Liver (tissue), 9 donors: ENCODE data around the gene DNTT. TPM values are rescaled to one million over a fixed set of nuclear protein-coding genes. Genes with fewer than 3 reads are reported as not detected.
A peak's percentile ranks its signal among the peaks of the same experiment; 100 is the strongest.

Experiments used
- DNase-seq: peaks from one replicate; pipeline ENCODE4 v3.0.0-alpha.2; 2017; ENCODE audit warnings: low spot score
- H3K27ac ChIP-seq, 2 donors: one replicate each; pipeline ENCODE4 v1.7.0; 2013; ENCODE audit warnings: inconsistent platforms in 2 of 2, low read length in 2 of 2, control low read depth in 1 of 2, low read depth in 1 of 2, mild to moderate bottlenecking in 1 of 2
- H3K27me3 ChIP-seq, 4 donors: one replicate each; pipeline versions ENCODE4 v1.6.1 to v1.7.0; 2013; ENCODE audit warnings: low read length in 3 of 4, inconsistent platforms in 1 of 4, mild to moderate bottlenecking in 1 of 4, moderate library complexity in 1 of 4; ENCODE audit not compliant: control insufficient read depth in 4 of 4, insufficient read depth in 4 of 4
- H3K36me3 ChIP-seq, 4 donors: one replicate each; pipeline versions ENCODE4 v1.6.1 to v1.7.0; 2013; ENCODE audit warnings: low read length in 3 of 4, mild to moderate bottlenecking in 3 of 4, low read depth in 1 of 4, moderate library complexity in 1 of 4; ENCODE audit not compliant: control insufficient read depth in 4 of 4, insufficient read depth in 3 of 4
- H3K4me1 ChIP-seq, 4 donors: one replicate each; pipeline versions ENCODE4 v1.6.1 to v1.7.0; 2013; ENCODE audit warnings: low read length in 3 of 4, mild to moderate bottlenecking in 3 of 4, moderate library complexity in 1 of 4; ENCODE audit not compliant: control insufficient read depth in 4 of 4, insufficient read depth in 4 of 4
- H3K4me3 ChIP-seq, 3 donors: one replicate each; pipeline versions ENCODE4 v1.6.1 to v1.7.0; 2013; ENCODE audit warnings: low read length in 3 of 3, control low read depth in 1 of 3, low read depth in 1 of 3, mild to moderate bottlenecking in 1 of 3
- H3K9ac ChIP-seq, 2 donors: one replicate each; pipeline ENCODE4 v1.7.0; 2013; ENCODE audit warnings: low read length in 2 of 2, mild to moderate bottlenecking in 2 of 2, moderate library complexity in 2 of 2, control low read depth in 1 of 2, low read depth in 1 of 2
- H3K9me3 ChIP-seq, 4 donors: one replicate each; pipeline versions ENCODE4 v1.6.1 to v1.7.0; 2013; ENCODE audit warnings: low read length in 3 of 4; ENCODE audit not compliant: control insufficient read depth in 4 of 4
- FOXA2 ChIP-seq: IDR thresholded peaks from 2 replicates; pipeline ENCODE4 v1.6.1; 2016; ENCODE audit warnings: antibody characterized with exemption
- GABPA ChIP-seq, 2 donors: IDR thresholded peaks in 1 of 2; conservative IDR thresholded peaks in 1 of 2; 2 replicates each; pipeline ENCODE4 v1.6.1; 2016; ENCODE audit warnings: antibody characterized with exemption in 2 of 2, mild to moderate bottlenecking in 1 of 2, moderate library complexity in 1 of 2
- HNF4A ChIP-seq, 2 donors: conservative IDR thresholded peaks; 2 replicates each; pipeline ENCODE4 v1.6.1; 2016; ENCODE audit warnings: antibody characterized with exemption in 2 of 2, mild to moderate bottlenecking in 2 of 2
- HNF4G ChIP-seq: IDR thresholded peaks from 2 replicates; pipeline ENCODE4 v1.6.1; 2016; ENCODE audit warnings: antibody characterized with exemption
- JUND ChIP-seq, 2 donors: IDR thresholded peaks; 2 replicates each; pipeline ENCODE4 v1.6.1; 2016; ENCODE audit warnings: antibody characterized with exemption in 2 of 2
- NR2F2 ChIP-seq: IDR thresholded peaks from 2 replicates; pipeline ENCODE4 v1.6.1; 2016; ENCODE audit warnings: antibody characterized with exemption
- SP1 ChIP-seq: IDR thresholded peaks from 2 replicates; pipeline ENCODE4 v1.6.1; 2018; ENCODE audit warnings: antibody characterized with exemption, mild to moderate bottlenecking
- YY1 ChIP-seq: IDR thresholded peaks from 2 replicates; pipeline ENCODE4 v1.6.1; 2016; ENCODE audit warnings: antibody characterized with exemption, mild to moderate bottlenecking
- WGBS: extraction: QIAGEN DNeasy Blood & Tissue Kit; methylation state at CpG from one replicate; pipeline ENCODE4 v1.1.7; 2013; 5-methylcytosine and 5-hydroxymethylcytosine counted together
- polyA plus RNA-seq, 2 donors: library from polyadenylated mRNA; stranded (reverse) in 1 of 2; unstranded in 1 of 2; fragments of 200-250 nt in 1 of 2; fragments of >200 nt in 1 of 2; fragmentation: Nextera tagmentation in 1 of 2; extraction: Ambion mirVana in 1 of 2; gene quantifications; one replicate each; pipeline versions ENCODE4 v1.2.1 to v1.2.3, GENCODE V29; 2013 to 2015
- total RNA-seq, 2 donors: library from RNA; depleted of rRNA; stranded (reverse); fragments of >200 nt; gene quantifications; one replicate each; pipeline ENCODE4 v1.2.3, GENCODE V29; 2014
- TF ChIP-seq, protein P1 (sequence below): fragments of 150-350 bp; IDR thresholded peaks from 2 replicates; pipeline ENCODE4 v1.5.1; 2017; ENCODE audit warnings: improper control_type of control experiment, low read depth, low read length; ENCODE audit not compliant: missing input control
- TF ChIP-seq, protein P2 (sequence below): IDR thresholded peaks from 2 replicates; pipeline ENCODE4 v1.6.1; 2016; ENCODE audit warnings: antibody characterized with exemption
- TF ChIP-seq, protein P3 (sequence below): IDR thresholded peaks from 2 replicates; pipeline ENCODE4 v1.6.1; 2016; ENCODE audit warnings: antibody characterized with exemption
- TF ChIP-seq, protein P4 (sequence below): IDR thresholded peaks from 2 replicates; pipeline ENCODE4 v1.6.1; 2016; ENCODE audit warnings: antibody characterized with exemption
- donor health status: healthy.
- donor health status: healthy.
- donor health status: healthy.
- donor health status: healthy.
- donor health status: healthy.

DNTT gene
- total and polyA plus RNA-seq, 4 donors = 0.70 TPM; not detected in 3

DNA sequence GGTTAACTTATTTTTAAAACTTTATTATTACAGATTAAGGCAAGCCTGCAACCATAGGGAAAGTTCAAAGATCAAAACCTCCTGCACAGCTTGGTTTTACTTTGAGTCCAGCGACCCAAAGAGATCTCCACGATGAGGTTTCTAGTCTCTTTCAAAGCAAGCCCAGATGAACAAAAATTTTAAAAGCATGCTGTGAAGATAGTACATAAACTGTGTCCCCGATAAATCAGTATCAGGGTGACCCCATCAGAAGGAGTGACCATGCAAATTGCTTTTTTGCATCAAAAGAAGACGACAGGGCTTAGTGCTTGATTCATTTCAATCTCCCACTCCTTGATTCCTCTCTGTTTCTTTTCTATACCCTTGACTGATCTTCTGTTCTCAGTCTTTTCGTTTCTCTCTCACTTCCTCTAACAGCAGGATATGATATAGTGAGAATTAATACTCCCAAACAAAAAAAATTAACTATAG is 16.0 kb upstream of the DNTT start:
- no peaks in the 10 kb centered on the region for H3K27me3 ChIP-seq
- WGBS = 24% methylated on average over 5 of the region's 5 CpGs
- no peaks in the 10 kb centered on the region for H3K36me3 ChIP-seq
- peaks cover 7 to 39% (median 25%) of the 10 kb centered on the region in 4 donors for H3K4me1 ChIP-seq
- peak overlapping the region; percentile 30 to 56 for H3K9ac ChIP-seq
- DNase-seq = no peak
- no peak for TF ChIP-seq JUND (IDR thresholded peaks at IDR 0.05)
- peak; percentile 8 for TF ChIP-seq NR2F2
- H3K27ac ChIP-seq = peak overlapping the region; percentile 87 to 95
- no peaks in the 10 kb centered on the region for H3K9me3 ChIP-seq
- H3K4me3 ChIP-seq = peak overlapping the region in 2 of 3 donors; percentile 3 to 29

DNA sequence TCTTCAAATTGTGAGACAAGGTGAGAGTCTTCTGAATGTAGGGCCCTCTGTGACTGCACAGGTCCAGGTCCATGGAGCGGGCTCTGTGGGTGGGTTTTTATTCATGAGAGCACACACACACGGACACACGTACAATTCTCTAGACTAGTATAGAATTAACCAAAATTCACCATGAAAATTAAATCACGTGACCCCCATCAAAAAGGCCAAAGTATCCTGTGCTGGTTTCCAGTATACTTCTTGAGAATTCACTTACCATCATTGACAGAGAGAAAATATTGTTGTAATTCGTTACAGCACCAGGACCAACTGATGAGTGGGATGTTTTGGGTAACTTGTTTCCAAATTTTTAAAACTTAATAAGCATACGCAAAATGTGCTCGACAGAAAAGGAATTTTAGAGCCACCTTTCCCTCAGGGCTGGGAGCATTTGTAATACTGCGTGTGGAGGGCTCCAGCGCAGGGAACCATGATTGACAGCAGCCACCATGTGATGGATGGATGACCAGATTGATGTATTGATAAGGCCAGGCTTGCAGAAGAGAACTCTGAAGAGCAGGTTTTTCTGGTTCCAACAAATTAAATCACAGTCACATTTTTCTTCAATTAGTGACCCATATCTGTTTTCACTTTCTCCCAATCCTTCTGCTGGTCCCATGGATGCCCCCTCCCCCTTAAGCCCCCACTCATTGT is 14.9 kb upstream of the DNTT start:
- no peak overlapping the region for H3K4me3 ChIP-seq
- H3K4me1 ChIP-seq = peaks cover 7 to 37% (median 22%) of the 10 kb centered on the region in 4 donors
- WGBS = 95% methylated on average over 9 of the region's 9 CpGs
- no peak for DNase-seq
- H3K9me3 ChIP-seq = no peaks in the 10 kb centered on the region
- TF ChIP-seq FOXA2 (no peak), YY1 (no peak), JUND (IDR thresholded peaks at IDR 0.05) (no peak), HNF4A (conservative IDR thresholded peaks at IDR 0.05) (no peak), GABPA (IDR thresholded peaks at IDR 0.05 in 1 of 2, conservative IDR thresholded peaks at IDR 0.05 in 1 of 2) (no peak), SP1 (no peak), HNF4G (no peak), NR2F2 (no peak)
- TF ChIP-seq, protein P1, sequence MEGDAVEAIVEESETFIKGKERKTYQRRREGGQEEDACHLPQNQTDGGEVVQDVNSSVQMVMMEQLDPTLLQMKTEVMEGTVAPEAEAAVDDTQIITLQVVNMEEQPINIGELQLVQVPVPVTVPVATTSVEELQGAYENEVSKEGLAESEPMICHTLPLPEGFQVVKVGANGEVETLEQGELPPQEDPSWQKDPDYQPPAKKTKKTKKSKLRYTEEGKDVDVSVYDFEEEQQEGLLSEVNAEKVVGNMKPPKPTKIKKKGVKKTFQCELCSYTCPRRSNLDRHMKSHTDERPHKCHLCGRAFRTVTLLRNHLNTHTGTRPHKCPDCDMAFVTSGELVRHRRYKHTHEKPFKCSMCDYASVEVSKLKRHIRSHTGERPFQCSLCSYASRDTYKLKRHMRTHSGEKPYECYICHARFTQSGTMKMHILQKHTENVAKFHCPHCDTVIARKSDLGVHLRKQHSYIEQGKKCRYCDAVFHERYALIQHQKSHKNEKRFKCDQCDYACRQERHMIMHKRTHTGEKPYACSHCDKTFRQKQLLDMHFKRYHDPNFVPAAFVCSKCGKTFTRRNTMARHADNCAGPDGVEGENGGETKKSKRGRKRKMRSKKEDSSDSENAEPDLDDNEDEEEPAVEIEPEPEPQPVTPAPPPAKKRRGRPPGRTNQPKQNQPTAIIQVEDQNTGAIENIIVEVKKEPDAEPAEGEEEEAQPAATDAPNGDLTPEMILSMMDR = no peak
- TF ChIP-seq, protein P2, sequence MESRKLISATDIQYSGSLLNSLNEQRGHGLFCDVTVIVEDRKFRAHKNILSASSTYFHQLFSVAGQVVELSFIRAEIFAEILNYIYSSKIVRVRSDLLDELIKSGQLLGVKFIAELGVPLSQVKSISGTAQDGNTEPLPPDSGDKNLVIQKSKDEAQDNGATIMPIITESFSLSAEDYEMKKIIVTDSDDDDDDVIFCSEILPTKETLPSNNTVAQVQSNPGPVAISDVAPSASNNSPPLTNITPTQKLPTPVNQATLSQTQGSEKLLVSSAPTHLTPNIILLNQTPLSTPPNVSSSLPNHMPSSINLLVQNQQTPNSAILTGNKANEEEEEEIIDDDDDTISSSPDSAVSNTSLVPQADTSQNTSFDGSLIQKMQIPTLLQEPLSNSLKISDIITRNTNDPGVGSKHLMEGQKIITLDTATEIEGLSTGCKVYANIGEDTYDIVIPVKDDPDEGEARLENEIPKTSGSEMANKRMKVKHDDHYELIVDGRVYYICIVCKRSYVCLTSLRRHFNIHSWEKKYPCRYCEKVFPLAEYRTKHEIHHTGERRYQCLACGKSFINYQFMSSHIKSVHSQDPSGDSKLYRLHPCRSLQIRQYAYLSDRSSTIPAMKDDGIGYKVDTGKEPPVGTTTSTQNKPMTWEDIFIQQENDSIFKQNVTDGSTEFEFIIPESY = no peak
- TF ChIP-seq, protein P3, sequence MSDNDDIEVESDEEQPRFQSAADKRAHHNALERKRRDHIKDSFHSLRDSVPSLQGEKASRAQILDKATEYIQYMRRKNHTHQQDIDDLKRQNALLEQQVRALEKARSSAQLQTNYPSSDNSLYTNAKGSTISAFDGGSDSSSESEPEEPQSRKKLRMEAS = no peak
- TF ChIP-seq, protein P4, sequence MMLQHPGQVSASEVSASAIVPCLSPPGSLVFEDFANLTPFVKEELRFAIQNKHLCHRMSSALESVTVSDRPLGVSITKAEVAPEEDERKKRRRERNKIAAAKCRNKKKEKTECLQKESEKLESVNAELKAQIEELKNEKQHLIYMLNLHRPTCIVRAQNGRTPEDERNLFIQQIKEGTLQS = no peak
- no peaks in the 10 kb centered on the region for H3K36me3 ChIP-seq
- no peak overlapping the region for H3K9ac ChIP-seq
- no peak overlapping the region for H3K27ac ChIP-seq
- no peaks in the 10 kb centered on the region for H3K27me3 ChIP-seq
